DOHH2 (cell line): ENCODE measurements around the gene NCAPD2.
A peak's percentile ranks its signal among the peaks of the same experiment; 100 is the strongest.
"Not testable (repeated sequence)": the region's sequence is repeated elsewhere in the genome, so short reads cannot be mapped to it uniquely, and the experiment has no call there.

Source experiments
- H3F3A ChIP-seq: fragments of 200-600 bp; sonication (generic), shearing (Covaris generic); 2 replicates; pipeline ENCODE4 v1.6.0; 2016; ENCODE audit warnings: antibody characterized with exemption, mild to moderate bottlenecking; ENCODE audit not compliant: control insufficient read depth, insufficient read depth
- H3K27ac ChIP-seq: fragments of 200-600 bp; sonication (generic); 2 replicates; pipeline ENCODE4 v1.5.1; 2014; ENCODE audit warnings: low read depth, mild to moderate bottlenecking, low read length, moderate library complexity
- H3K27me3 ChIP-seq: fragments of 200-600 bp; sonication (generic); 2 replicates; pipeline ENCODE4 v1.6.1; 2014; ENCODE audit warnings: mild to moderate bottlenecking, low read length, mixed read lengths; ENCODE audit not compliant: control insufficient read depth
- H3K36me3 ChIP-seq: fragments of 200-600 bp; sonication (generic); 2 replicates; pipeline ENCODE4 v1.6.1; 2014; ENCODE audit warnings: mild to moderate bottlenecking, low read length, moderate library complexity, mixed read lengths; ENCODE audit not compliant: control insufficient read depth
- H3K4me1 ChIP-seq: fragments of 200-600 bp; sonication (generic); 2 replicates; pipeline ENCODE4 v1.6.1; 2014; ENCODE audit warnings: mild to moderate bottlenecking, low read length, mixed read lengths; ENCODE audit not compliant: control insufficient read depth
- H3K4me2 ChIP-seq: fragments of 200-600 bp; sonication (generic); 2 replicates; pipeline ENCODE4 v1.6.0; 2014; ENCODE audit warnings: mild to moderate bottlenecking, low read length, moderate library complexity
- H3K4me3 ChIP-seq: fragments of 200-600 bp; sonication (generic); 2 replicates; pipeline ENCODE4 v1.5.1; 2014; ENCODE audit warnings: mild to moderate bottlenecking, low read length, mixed read lengths
- H3K79me2 ChIP-seq: fragments of 200-600 bp; sonication (generic); 2 replicates; pipeline ENCODE4 v1.6.1; 2014; ENCODE audit warnings: mild to moderate bottlenecking, low read length, mixed read lengths; ENCODE audit not compliant: control insufficient read depth
- H3K9me2 ChIP-seq: fragments of 200-600 bp; sonication (generic); replicated peaks from 2 replicates; pipeline ENCODE4 v1.6.1; 2014; ENCODE audit warnings: mild to moderate bottlenecking, low read length, mixed read lengths; ENCODE audit not compliant: control insufficient read depth
- H3K9me3 ChIP-seq: fragments of 200-600 bp; sonication (generic); 2 replicates; pipeline ENCODE4 v1.6.1; 2014; ENCODE audit warnings: antibody characterized with exemption, low read length, mixed read lengths; ENCODE audit not compliant: control insufficient read depth, insufficient read depth
- H4K20me1 ChIP-seq: fragments of 200-600 bp; sonication (generic); 2 replicates; pipeline ENCODE4 v1.6.0; 2014; ENCODE audit warnings: low read depth, mild to moderate bottlenecking, antibody characterized with exemption, low read length, moderate library complexity; ENCODE audit not compliant: control insufficient read depth, insufficient read depth
- CTCF ChIP-seq: fragments of 200-600 bp; sonication (generic); IDR thresholded peaks from one replicate; pipeline ENCODE4 v1.5.1; 2014; ENCODE audit warnings: antibody characterized with exemption, mild to moderate bottlenecking, low read depth, low read length; ENCODE audit not compliant: poor library complexity, severe bottlenecking
- EZH2phosphoT487 ChIP-seq: fragments of 200-600 bp; sonication (generic); IDR thresholded peaks from 2 replicates; pipeline ENCODE4 v1.6.1; 2017; ENCODE audit warnings: borderline replicate concordance, mild to moderate bottlenecking, antibody characterized with exemption, low read length, moderate library complexity, mixed read lengths

Gene NCAPD2

DNA sequence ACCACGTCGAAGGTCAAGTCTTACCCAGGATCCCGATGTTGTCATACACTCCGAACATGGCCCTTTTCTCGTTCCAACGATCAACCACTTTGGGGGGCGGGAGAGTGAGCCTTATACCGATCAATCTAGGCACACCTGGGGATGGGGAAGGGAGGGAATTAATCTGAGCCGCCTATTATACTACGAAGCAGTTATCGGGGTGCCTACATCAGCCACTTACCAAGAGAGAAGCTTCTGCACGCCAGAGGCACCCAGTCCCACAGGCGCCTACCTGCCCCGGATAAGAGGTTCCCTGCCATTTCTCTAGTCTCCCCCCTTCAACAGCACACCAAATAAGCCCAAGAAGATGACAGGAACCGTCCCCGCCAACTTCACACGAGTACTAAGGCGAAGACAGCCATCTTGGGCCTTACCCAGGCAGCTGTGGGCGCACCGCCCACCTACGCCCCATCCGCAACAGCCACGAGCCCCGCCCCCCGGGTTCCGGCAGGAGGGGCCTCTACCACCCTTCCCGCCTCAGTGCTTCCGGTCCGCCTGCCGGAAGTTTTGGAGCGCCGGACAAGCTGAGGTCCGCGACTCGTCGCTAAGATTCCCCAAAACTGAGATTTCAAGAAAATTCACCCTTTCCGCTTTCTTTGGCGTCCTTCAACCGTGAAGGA, 935 bp upstream of the NCAPD2 start, which contains the start of gene MRPL51:
TSS of gene MRPL51 (minus strand) at position 425 of the 659 bp plus-strand sequence. CDS start at position 299, 126 bp downstream.
- Histone ChIP-seq H3K36me3 (peaks cover 69% of the 10 kb centered on the region), H3K4me1 (peaks cover 35% of the 10 kb centered on the region), H3K27me3 (no peaks in the 10 kb centered on the region), H3K79me2 (peaks cover 57% of the 10 kb centered on the region), H3K4me2 (peak within 1 kb of the TSS; percentile 95), H3K4me3 (peak within 1 kb of the TSS; percentile 87), H4K20me1 (no peaks in the 10 kb centered on the region), H3K9me2 (no peaks in the 10 kb centered on the region), H3K27ac (peak within 1 kb of the TSS; percentile 95), H3F3A (peaks cover 16% of the 10 kb centered on the region), H3K9me3 (no peaks in the 10 kb centered on the region)
- TF ChIP-seq CTCF: no peak
- no peak for TF ChIP-seq EZH2phosphoT487

DNA sequence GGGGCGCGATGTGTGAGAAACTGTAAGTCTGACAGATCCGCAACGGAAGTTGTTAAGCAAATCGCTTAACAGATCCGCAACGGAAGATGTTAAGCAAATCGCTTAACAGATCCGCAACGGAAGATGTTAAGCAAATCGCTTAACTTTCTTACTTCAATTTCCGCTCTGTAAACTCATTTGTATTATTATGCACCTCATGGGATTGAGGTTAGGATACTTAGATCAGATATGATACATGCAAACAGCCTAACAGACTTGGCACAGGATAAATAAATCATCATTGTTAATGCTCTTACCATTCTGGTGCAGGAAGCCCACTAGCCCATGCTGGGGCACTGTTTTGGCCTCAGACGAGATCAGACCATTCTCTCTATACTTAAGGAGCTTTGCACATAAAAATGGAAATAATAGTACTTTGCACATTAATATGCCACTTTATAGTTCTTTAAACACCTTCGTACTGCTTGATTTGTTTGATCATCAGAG, 399 bp downstream of the NCAPD2 start:
- Histone ChIP-seq H3K4me2 (peak overlapping the region; percentile 95), H4K20me1 (no peaks in the 10 kb centered on the region), H3K27me3 (no peaks in the 10 kb centered on the region), H3K79me2 (peaks cover 70% of the 10 kb centered on the region), H3K36me3 (peaks cover 82% of the 10 kb centered on the region), H3F3A (peaks cover 12% of the 10 kb centered on the region), H3K4me3 (peak overlapping the region; percentile 87), H3K27ac (peak overlapping the region; percentile 95), H3K9me3 (no peaks in the 10 kb centered on the region), H3K4me1 (peaks cover 35% of the 10 kb centered on the region), H3K9me2 (no peaks in the 10 kb centered on the region)
- TF ChIP-seq EZH2phosphoT487: no peak
- peak; percentile 47 for TF ChIP-seq CTCF

GRCh38 chr12:6494968-6495367, 1.1 kb downstream of the NCAPD2 start:
- peak overlapping the region; percentile 95 for H3K27ac ChIP-seq
- H3K4me1 ChIP-seq: peaks cover 35% of the 10 kb centered on the region
- H3K4me2 ChIP-seq: peak overlapping the region; percentile 95
- H3K36me3 ChIP-seq: peaks cover 89% of the 10 kb centered on the region
- H4K20me1 ChIP-seq: no peaks in the 10 kb centered on the region
- H3K27me3 ChIP-seq: no peaks in the 10 kb centered on the region
- no peaks in the 10 kb centered on the region for H3K9me2 ChIP-seq
- no peaks in the 10 kb centered on the region for H3K9me3 ChIP-seq
- TF ChIP-seq EZH2phosphoT487 (no peak), CTCF (no peak)
- H3K79me2 ChIP-seq: peaks cover 77% of the 10 kb centered on the region
- peak overlapping the region; percentile 87 for H3K4me3 ChIP-seq
- H3F3A ChIP-seq: peaks cover 13% of the 10 kb centered on the region

- H3K79me2 ChIP-seq: peaks cover 89% of the 10 kb centered on the region
- H3K4me1 ChIP-seq: peaks cover 32% of the 10 kb centered on the region
- not testable (repeated sequence) for H3K27ac ChIP-seq, H3K27me3 ChIP-seq, H3K9me3 ChIP-seq, H3K9me2 ChIP-seq, H4K20me1 ChIP-seq, H3K4me2 ChIP-seq
- peak overlapping the region; percentile 0; the same call in 1 of the 2 replicates for H3K4me3 ChIP-seq
- H3F3A ChIP-seq: peaks cover 13% of the 10 kb centered on the region
- peaks cover 90% of the 10 kb centered on the region for H3K36me3 ChIP-seq
These were observed 3.4 kb downstream of the NCAPD2 start for GRCh38 chr12:6497291-6497690.
